ENCODE data around the gene CTBP2. TPM values are rescaled to one million over a fixed set of nuclear protein-coding genes. Genes with fewer than 3 reads are reported as not detected.

Gene CTBP2
- total RNA-seq, 1 experiment from 2014 or later: 191 TPM

DNA sequence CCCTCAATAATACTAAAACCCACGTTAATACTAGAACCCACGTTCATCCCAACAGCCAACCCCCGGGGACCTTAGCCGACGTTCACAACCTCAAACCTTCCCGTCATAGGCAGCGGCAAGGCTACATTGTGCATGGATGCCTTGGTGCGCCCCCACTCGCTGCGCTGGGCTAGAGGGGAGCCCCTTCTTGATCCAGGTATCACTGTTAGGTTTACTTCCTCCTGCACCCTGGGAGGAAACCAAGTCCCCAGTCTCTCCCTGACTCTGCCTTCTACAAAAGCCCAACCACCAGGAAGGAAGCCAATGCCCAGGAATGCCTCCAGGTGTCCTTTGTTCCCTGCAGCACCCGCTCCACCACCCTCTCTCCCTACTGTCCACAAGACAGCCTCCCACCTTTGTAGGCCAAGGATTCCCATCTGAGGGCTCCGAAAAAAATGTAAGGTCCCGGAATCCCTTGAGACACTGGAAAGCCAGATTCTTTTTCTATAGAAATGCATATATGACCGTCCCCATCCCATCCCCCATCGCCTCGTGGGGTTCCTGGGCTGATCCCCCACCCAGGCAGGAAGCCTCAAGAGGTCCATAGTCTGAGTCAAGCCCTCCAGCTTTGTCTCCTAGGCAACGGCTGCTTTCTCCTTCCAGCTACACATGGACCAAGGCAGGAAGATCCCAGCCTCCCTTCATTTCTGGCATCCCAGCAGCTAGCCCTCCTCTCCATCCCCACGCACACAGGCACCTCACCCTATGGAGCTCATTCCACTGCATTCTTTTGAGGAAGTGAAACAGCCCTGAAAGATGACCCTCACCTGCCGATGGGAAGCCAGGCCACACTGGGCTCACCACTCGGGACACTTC is 25.2 kb downstream of the CTBP2 start:
- peak overlapping the region; percentile 45 for H3K4me3 Mint-ChIP-seq
- H3K9me3 Mint-ChIP-seq: no peaks in the 10 kb centered on the region
- H3K36me3 Mint-ChIP-seq: peaks cover 55% of the 10 kb centered on the region
- TF ChIP-seq ELF4 (CRISPR knock-in tag; IDR thresholded peaks at IDR 0.05; ENCODE audit: low read depth) (no peak), NR3C1 (CRISPR knock-in tag; conservative IDR thresholded peaks at IDR 0.05; ENCODE audit: low read depth) (no peak), ZNF121 (CRISPR knock-in tag; IDR thresholded peaks at IDR 0.05) (peak; percentile 78), ZNF423 (CRISPR knock-in tag; IDR thresholded peaks at IDR 0.05) (0 out of 2 replicates have a peak, but pooled peaks have one; percentile 12)
- ATAC-seq (peak; percentile 23), DNase-seq (ENCODE audit: low spot score) (peak; percentile 21)
- CTCF ChIA-PET: interaction anchor here (0.5 to 1.9 kb wide), 6 partner anchors 16 to 262 kb away, joined by 3 to 8 read pairs (median 3); no protein-coding TSS in a partner anchor
- peaks cover 96% of the 10 kb centered on the region for H3K4me1 Mint-ChIP-seq
- POLR2A ChIA-PET: interaction anchor here (1.2 kb wide), 1 partner anchor 13 kb away, joined by 3 read pairs; no protein-coding TSS in a partner anchor
- no peaks in the 10 kb centered on the region for H3K27me3 Mint-ChIP-seq (ENCODE audit: low read depth)
- H3K27ac Mint-ChIP-seq: peak overlapping the region; percentile 90

DNA sequence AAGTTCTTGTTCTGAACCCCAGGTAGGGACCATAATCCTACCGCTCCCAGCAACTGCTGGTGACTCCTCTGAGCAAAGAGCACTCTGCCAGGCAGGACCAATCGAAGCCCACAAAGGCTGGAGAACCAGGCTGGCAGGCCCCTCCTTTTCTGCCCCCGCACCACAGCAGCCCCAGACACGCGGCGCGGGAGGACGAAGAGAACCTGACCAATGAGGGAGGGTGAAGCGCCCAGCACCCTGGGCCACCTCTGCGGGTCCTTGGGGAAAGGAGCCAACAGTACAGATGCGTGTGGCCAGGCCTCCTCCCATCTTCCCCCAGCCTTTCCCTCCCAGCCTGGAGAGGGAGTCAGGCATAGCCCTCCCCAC is 25.9 kb downstream of the CTBP2 start:
- H3K9me3 Mint-ChIP-seq: no peaks in the 10 kb centered on the region
- TF ChIP-seq TEAD1 (CRISPR knock-in tag; IDR thresholded peaks at IDR 0.05) (no peak), FOXK1 (CRISPR knock-in tag; IDR thresholded peaks at IDR 0.05) (0 out of 2 replicates have a peak, but pooled peaks have one; percentile 5)
- ATAC-seq (peak; percentile 14), DNase-seq (ENCODE audit: low spot score) (no peak)
- no peak overlapping the region for H3K4me3 Mint-ChIP-seq
- ChIA-PET POLR2A (interaction anchor here (1.2 kb wide), 1 partner anchor 14 kb away, joined by 3 read pairs; no protein-coding TSS in a partner anchor), CTCF (no interaction called here)
- peaks cover 95% of the 10 kb centered on the region for H3K4me1 Mint-ChIP-seq
- H3K36me3 Mint-ChIP-seq: peaks cover 55% of the 10 kb centered on the region
- no peaks in the 10 kb centered on the region for H3K27me3 Mint-ChIP-seq (ENCODE audit: low read depth)
- peak overlapping the region; percentile 94; the same call in 1 of the 2 replicates for H3K27ac Mint-ChIP-seq

DNA sequence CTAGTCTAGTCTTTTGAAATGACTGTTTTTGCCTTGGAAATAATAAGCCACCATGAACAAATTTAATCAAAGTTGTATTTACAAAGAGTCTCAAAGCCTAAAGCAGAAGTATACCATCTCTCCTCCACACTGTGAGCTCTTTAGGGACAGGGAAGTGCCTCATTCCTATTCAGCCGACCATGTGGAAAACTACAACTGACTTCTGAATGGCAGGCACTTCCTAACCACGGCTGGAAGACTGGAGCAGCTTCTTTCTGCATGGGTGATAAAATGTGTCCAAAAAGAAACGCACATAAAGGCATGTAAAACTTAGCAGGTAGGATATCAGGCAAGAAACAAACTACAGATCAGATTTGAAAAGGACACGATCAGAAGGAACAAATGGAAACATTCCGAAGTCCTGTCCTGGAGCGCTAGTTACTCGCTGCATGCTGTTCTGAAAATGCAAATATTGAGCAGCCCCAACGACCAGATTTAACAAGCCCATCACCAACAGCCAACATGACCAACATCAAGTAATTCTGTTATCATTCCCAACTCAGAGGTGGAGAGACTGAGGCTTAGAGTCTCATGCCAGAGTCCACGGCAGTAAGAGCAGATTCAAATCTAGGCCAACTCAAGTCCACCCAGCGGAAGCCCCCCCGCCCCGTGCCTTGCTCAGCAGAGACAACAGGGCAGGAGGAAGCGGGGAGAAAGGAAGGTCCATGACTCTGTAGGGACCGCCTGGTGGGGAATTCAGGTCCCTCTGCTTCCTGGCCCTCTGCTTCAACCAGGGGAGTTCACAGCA is 26.5 kb downstream of the CTBP2 start:
- Mint-ChIP-seq H3K9me3 (no peaks in the 10 kb centered on the region), H3K4me3 (peak overlapping the region; percentile 32; the same call in 1 of the 2 replicates), H3K4me1 (peaks cover 94% of the 10 kb centered on the region), H3K27me3 (ENCODE audit: low read depth) (no peaks in the 10 kb centered on the region), H3K27ac (peak overlapping the region; percentile 94), H3K36me3 (peaks cover 58% of the 10 kb centered on the region)
- DNase-seq (ENCODE audit: low spot score) (no peak), ATAC-seq (peak; percentile 4)
- ChIA-PET POLR2A (no interaction called here), CTCF (interaction anchor here (1.2 kb wide), 1 partner anchor 141 kb away, joined by 3 read pairs; no protein-coding TSS in a partner anchor)
- TF ChIP-seq FOXK1 (CRISPR knock-in tag; IDR thresholded peaks at IDR 0.05): 0 out of 2 replicates have a peak, but pooled peaks have one; percentile 5
- 0 out of 2 replicates have a peak, but pooled peaks have one; percentile 37 for TF ChIP-seq ETV6 (CRISPR knock-in tag; IDR thresholded peaks at IDR 0.05)
- TF ChIP-seq, protein P1, sequence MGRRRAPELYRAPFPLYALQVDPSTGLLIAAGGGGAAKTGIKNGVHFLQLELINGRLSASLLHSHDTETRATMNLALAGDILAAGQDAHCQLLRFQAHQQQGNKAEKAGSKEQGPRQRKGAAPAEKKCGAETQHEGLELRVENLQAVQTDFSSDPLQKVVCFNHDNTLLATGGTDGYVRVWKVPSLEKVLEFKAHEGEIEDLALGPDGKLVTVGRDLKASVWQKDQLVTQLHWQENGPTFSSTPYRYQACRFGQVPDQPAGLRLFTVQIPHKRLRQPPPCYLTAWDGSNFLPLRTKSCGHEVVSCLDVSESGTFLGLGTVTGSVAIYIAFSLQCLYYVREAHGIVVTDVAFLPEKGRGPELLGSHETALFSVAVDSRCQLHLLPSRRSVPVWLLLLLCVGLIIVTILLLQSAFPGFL (CRISPR knock-in tag; IDR thresholded peaks at IDR 0.05; ENCODE audit: borderline replicate concordance): no peak

DNA sequence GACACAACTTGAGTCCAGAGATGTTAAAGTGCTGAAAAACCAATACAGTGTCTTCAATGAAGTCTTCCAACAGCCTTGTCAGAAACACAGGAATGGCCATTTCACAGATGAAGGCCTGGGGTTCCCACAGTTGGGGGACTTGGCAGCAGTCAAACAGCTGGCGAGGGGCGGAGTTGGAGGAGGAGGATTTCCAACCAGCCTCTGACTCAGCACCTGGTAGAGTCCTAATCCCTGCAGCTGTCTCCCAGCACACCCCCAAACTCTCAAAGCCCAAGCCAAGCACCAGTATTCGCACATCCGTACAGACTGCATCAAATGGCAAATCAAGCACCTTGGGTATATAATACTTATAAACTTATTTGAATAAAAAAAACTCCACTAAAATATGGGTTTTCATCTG is 28.0 kb downstream of the CTBP2 start:
- Mint-ChIP-seq H3K9me3 (no peaks in the 10 kb centered on the region), H3K36me3 (peaks cover 60% of the 10 kb centered on the region), H3K4me1 (peaks cover 94% of the 10 kb centered on the region), H3K4me3 (no peak overlapping the region), H3K27ac (0 out of 2 replicates have a peak overlapping the region, but pooled peaks have one; percentile 63), H3K27me3 (ENCODE audit: low read depth) (no peaks in the 10 kb centered on the region)
- CTCF ChIA-PET: no interaction called here
- POLR2A ChIA-PET: no interaction called here
- DNase-seq (ENCODE audit: low spot score) (no peak), ATAC-seq (no peak)
- no peak for TF ChIP-seq RELA (CRISPR knock-in tag; IDR thresholded peaks at IDR 0.05; ENCODE audit: borderline replicate concordance)
- TF ChIP-seq, protein P2, sequence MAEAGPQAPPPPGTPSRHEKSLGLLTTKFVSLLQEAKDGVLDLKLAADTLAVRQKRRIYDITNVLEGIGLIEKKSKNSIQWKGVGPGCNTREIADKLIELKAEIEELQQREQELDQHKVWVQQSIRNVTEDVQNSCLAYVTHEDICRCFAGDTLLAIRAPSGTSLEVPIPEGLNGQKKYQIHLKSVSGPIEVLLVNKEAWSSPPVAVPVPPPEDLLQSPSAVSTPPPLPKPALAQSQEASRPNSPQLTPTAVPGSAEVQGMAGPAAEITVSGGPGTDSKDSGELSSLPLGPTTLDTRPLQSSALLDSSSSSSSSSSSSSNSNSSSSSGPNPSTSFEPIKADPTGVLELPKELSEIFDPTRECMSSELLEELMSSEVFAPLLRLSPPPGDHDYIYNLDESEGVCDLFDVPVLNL (CRISPR knock-in tag; IDR thresholded peaks at IDR 0.05; ENCODE audit: borderline replicate concordance, low read depth): no peak
- TF ChIP-seq CREM (CRISPR knock-in tag; IDR thresholded peaks at IDR 0.05): no peak
- no peak for TF ChIP-seq PRRX2 (CRISPR knock-in tag; IDR thresholded peaks at IDR 0.05)
- TF ChIP-seq KAT7 (CRISPR knock-in tag; IDR thresholded peaks at IDR 0.05; ENCODE audit: borderline replicate concordance): no peak
- TF ChIP-seq, protein P3, sequence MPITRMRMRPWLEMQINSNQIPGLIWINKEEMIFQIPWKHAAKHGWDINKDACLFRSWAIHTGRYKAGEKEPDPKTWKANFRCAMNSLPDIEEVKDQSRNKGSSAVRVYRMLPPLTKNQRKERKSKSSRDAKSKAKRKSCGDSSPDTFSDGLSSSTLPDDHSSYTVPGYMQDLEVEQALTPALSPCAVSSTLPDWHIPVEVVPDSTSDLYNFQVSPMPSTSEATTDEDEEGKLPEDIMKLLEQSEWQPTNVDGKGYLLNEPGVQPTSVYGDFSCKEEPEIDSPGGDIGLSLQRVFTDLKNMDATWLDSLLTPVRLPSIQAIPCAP (CRISPR knock-in tag; IDR thresholded peaks at IDR 0.05): no peak
- TF ChIP-seq NR2C2 (CRISPR knock-in tag; IDR thresholded peaks at IDR 0.05): no peak
- no peak for TF ChIP-seq ELF4 (CRISPR knock-in tag; IDR thresholded peaks at IDR 0.05; ENCODE audit: low read depth)
- TF ChIP-seq, protein P4, sequence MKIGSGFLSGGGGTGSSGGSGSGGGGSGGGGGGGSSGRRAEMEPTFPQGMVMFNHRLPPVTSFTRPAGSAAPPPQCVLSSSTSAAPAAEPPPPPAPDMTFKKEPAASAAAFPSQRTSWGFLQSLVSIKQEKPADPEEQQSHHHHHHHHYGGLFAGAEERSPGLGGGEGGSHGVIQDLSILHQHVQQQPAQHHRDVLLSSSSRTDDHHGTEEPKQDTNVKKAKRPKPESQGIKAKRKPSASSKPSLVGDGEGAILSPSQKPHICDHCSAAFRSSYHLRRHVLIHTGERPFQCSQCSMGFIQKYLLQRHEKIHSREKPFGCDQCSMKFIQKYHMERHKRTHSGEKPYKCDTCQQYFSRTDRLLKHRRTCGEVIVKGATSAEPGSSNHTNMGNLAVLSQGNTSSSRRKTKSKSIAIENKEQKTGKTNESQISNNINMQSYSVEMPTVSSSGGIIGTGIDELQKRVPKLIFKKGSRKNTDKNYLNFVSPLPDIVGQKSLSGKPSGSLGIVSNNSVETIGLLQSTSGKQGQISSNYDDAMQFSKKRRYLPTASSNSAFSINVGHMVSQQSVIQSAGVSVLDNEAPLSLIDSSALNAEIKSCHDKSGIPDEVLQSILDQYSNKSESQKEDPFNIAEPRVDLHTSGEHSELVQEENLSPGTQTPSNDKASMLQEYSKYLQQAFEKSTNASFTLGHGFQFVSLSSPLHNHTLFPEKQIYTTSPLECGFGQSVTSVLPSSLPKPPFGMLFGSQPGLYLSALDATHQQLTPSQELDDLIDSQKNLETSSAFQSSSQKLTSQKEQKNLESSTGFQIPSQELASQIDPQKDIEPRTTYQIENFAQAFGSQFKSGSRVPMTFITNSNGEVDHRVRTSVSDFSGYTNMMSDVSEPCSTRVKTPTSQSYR (CRISPR knock-in tag; IDR thresholded peaks at IDR 0.05): no peak
- TF ChIP-seq FOXJ3 (CRISPR knock-in tag; IDR thresholded peaks at IDR 0.05; ENCODE audit: borderline replicate concordance): no peak
- TF ChIP-seq TCF7 (CRISPR knock-in tag; IDR thresholded peaks at IDR 0.05; ENCODE audit: low read depth): no peak
- TF ChIP-seq, protein P5, sequence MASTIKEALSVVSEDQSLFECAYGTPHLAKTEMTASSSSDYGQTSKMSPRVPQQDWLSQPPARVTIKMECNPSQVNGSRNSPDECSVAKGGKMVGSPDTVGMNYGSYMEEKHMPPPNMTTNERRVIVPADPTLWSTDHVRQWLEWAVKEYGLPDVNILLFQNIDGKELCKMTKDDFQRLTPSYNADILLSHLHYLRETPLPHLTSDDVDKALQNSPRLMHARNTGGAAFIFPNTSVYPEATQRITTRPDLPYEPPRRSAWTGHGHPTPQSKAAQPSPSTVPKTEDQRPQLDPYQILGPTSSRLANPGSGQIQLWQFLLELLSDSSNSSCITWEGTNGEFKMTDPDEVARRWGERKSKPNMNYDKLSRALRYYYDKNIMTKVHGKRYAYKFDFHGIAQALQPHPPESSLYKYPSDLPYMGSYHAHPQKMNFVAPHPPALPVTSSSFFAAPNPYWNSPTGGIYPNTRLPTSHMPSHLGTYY (CRISPR knock-in tag; IDR thresholded peaks at IDR 0.05): no peak

Measured in WTC11 (cell line).